Body of pancreas (tissue), 4 donors: ENCODE results near the gene ARHGAP29. TPM values are rescaled to one million over a fixed set of nuclear protein-coding genes. Genes with fewer than 3 reads are reported as not detected.

Experiments
- ATAC-seq: fragments of 150-250 bp; one replicate; pipeline ENCODE4 v1.9.1; 2016
- DNase-seq, 4 donors: peaks; one replicate each; pipeline ENCODE4 v3.0.0-alpha.2; 2019
- H3K27ac ChIP-seq, 4 donors: fragments of 200-600 bp; sonication (generic); 1 replicate in 3 of 4; 2 replicates in 1 of 4; pipeline versions ENCODE4 v1.5.1 to v1.6.1; 2016 to 2019; ENCODE audit warnings: mild to moderate bottlenecking in 1 of 4, mixed read lengths in 1 of 4, moderate library complexity in 1 of 4
- H3K27me3 ChIP-seq, 2 donors: fragments of 200-600 bp; sonication (generic); one replicate each; pipeline ENCODE4 v1.6.0; 2016; ENCODE audit warnings: mild to moderate bottlenecking in 1 of 2
- H3K36me3 ChIP-seq, 2 donors: fragments of 200-600 bp; sonication (generic); replicated peaks in 1 of 2; 2 replicates each; pipeline ENCODE4 v1.5.1; 2016; ENCODE audit warnings: low read depth in 2 of 2; ENCODE audit not compliant: insufficient read depth in 1 of 2
- H3K4me1 ChIP-seq: fragments of 200-600 bp; sonication (generic); one replicate; pipeline ENCODE4 v1.6.0; 2016
- H3K4me3 ChIP-seq, 2 donors: fragments of 200-600 bp; sonication (generic); 1 replicate in 1 of 2; 2 replicates in 1 of 2; pipeline ENCODE4 v1.5.1; 2016 to 2019
- H3K9me3 ChIP-seq, 3 donors: fragments of 200-600 bp; sonication (generic); 1 replicate in 2 of 3; 2 replicates in 1 of 3; pipeline ENCODE4 v1.5.1; 2016
- POLR2A ChIP-seq, 3 donors: fragments of 450-650 bp; IDR thresholded peaks; one replicate each; pipeline ENCODE4 v1.6.1; 2016; ENCODE audit warnings: antibody characterized with exemption in 3 of 3, mild to moderate bottlenecking in 2 of 3
- WGBS, 2 donors: methylation state at CpG; one replicate each; pipeline ENCODE4 v1.1.5; 2017; 5-methylcytosine and 5-hydroxymethylcytosine counted together
- intact Hi-C: fragments of 100-400 bp; cut with DNase I; formaldehyde crosslinking; loops from one replicate; pipeline ENCODE4 v1.15.1; 2023
- total RNA-seq, 2 donors: library from RNA; depleted of rRNA; stranded (reverse); fragments of >200 nt; gene quantifications; one replicate each; pipeline ENCODE4 v1.1.0, GENCODE V29; 2016
- TF ChIP-seq, protein P1 (sequence below), 7 experiments: fragments of 450-650 bp in 4 of 7; fragments of 200-600 bp in 3 of 7; sonication (generic) in 3 of 7; IDR thresholded peaks; one replicate each; pipeline ENCODE4 v1.5.1; 2016 to 2019; ENCODE audit warnings: antibody characterized with exemption in 7 of 7

ARHGAP29 gene
- total RNA-seq, 2 donors from 2014 or later = 20.1 to 22.8 TPM

DNA sequence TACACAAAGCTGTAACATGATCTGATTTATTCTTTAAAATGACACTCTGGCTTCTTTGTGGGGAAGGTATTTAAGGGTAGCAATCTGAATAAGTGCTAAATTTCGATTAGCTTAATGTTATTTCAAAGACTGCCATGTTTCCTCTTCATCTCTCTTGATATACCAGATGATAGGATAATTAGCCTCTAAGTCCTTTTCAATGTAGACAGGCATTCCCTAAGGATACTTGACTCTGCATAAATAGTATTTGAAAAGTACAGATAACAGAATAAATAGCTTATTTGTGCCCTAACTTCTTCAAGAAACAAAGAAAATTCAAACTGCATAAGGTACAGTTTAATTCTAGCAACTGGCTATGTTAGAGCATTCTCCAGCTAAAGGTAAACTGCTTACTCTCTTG lies 46.2 kb downstream of the ARHGAP29 start:
- Histone ChIP-seq H3K4me1 (no peaks in the 10 kb centered on the region), H3K36me3 (no peaks in the 10 kb centered on the region), H3K27ac (no peak overlapping the region), H3K27me3 (no peaks in the 10 kb centered on the region), H3K4me3 (no peak overlapping the region), H3K9me3 (no peaks in the 10 kb centered on the region)
- no peak for TF ChIP-seq POLR2A (IDR thresholded peaks at IDR 0.05)
- WGBS, 2 donors = 64 to 65% methylated on average over 1 of the region's 1 CpG
- DNase-seq (no peak), ATAC-seq (no peak)
- intact Hi-C loops = no loop called here

DNA sequence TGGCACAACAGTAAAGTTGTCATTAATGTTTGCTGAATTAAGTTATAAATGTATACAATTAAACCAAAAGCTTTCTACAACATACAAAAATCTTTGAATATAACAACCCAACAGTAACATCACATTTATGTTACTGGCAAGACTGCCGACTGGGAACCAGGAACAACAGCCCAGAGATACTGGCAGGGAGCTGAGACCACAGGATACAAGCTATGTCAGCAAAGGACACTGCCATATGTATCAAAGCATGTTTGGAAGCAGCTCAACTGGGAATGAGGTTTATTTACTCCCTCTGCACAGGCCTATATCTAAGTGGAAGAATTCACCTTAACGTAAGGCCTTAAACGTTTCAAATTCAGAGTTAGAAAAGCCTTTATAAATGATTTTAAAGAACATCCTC lies 50.4 kb downstream of the ARHGAP29 start:
- Histone ChIP-seq H3K27me3 (no peaks in the 10 kb centered on the region), H3K4me3 (no peak overlapping the region), H3K27ac (no peak overlapping the region), H3K9me3 (no peaks in the 10 kb centered on the region), H3K4me1 (no peaks in the 10 kb centered on the region), H3K36me3 (peaks cover 0 to 3% of the 10 kb centered on the region in 2 donors)
- no peak for ATAC-seq
- intact Hi-C loops = no loop called here
- 86 to 87% methylated on average over 3 of the region's 3 CpGs for WGBS, 2 donors
- no peak for TF ChIP-seq POLR2A (IDR thresholded peaks at IDR 0.05)
- TF ChIP-seq, protein P1, sequence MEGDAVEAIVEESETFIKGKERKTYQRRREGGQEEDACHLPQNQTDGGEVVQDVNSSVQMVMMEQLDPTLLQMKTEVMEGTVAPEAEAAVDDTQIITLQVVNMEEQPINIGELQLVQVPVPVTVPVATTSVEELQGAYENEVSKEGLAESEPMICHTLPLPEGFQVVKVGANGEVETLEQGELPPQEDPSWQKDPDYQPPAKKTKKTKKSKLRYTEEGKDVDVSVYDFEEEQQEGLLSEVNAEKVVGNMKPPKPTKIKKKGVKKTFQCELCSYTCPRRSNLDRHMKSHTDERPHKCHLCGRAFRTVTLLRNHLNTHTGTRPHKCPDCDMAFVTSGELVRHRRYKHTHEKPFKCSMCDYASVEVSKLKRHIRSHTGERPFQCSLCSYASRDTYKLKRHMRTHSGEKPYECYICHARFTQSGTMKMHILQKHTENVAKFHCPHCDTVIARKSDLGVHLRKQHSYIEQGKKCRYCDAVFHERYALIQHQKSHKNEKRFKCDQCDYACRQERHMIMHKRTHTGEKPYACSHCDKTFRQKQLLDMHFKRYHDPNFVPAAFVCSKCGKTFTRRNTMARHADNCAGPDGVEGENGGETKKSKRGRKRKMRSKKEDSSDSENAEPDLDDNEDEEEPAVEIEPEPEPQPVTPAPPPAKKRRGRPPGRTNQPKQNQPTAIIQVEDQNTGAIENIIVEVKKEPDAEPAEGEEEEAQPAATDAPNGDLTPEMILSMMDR (IDR thresholded peaks at IDR 0.05) = no peak
- DNase-seq = no peak

DNA sequence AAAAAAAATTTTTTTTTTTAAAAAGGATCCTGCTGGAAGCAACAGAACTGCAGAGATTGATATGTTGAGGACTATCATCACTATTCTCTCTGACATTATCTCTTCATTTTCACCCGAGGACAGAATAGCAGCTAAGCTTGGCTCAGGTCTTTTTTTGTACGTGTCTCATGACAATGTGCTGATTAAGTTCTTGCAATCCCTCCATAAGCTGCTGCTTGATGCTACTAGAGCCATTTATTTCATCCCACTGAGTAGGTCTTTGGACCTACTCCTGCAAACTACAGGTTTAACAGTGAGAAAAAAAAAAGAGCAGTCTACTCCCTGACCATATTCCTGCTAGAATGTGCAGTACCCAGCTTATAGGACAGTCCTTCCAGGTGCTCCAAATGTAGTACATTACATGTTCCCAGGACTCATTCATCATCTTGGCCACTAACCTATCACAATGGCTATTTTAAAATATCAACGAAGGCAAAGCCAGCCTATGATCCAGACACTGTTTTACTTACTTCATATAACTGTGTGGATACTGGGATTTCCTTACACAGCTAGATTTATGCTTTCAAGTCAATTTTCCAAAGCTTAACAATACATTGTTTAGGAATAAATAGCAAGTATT lies 54.1 kb downstream of the ARHGAP29 start:
- H3K4me1 ChIP-seq = no peaks in the 10 kb centered on the region
- no peak for ATAC-seq
- intact Hi-C loops = no loop called here
- TF ChIP-seq, protein P1 (IDR thresholded peaks at IDR 0.05) = no peak
- no peak for TF ChIP-seq POLR2A (IDR thresholded peaks at IDR 0.05)
- peaks cover 0 to 6% of the 10 kb centered on the region in 2 donors for H3K36me3 ChIP-seq
- WGBS, 2 donors = 65 to 80% methylated on average over 3 of the region's 3 CpGs
- H3K27me3 ChIP-seq = no peaks in the 10 kb centered on the region
- H3K9me3 ChIP-seq = no peaks in the 10 kb centered on the region
- H3K4me3 ChIP-seq = no peak overlapping the region
- no peak for DNase-seq
- no peak overlapping the region for H3K27ac ChIP-seq

DNA sequence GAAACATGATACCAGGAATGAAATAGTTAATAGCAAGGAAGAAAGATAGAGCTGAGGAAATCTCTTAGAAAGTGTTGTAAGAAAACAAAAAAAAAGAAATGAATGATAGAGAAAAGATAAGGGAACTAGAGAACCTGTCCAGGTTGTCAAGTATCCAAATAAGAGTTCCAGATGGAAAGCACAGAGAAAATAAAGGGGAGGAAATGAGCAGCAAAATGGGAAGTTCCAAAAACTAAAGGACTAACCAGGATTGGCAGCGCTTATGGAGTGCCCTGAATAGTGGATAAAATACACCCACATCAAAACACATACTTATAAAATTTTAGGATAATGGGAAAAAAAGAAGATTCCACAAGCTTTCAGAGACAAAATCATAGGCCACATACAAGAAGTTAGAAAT lies 55.2 kb downstream of the ARHGAP29 start:
- TF ChIP-seq, protein P1 (IDR thresholded peaks at IDR 0.05) = no peak
- TF ChIP-seq POLR2A (IDR thresholded peaks at IDR 0.05) = no peak
- Histone ChIP-seq H3K36me3 (peaks cover 0 to 6% of the 10 kb centered on the region in 2 donors), H3K4me1 (no peaks in the 10 kb centered on the region), H3K4me3 (no peak overlapping the region), H3K9me3 (no peaks in the 10 kb centered on the region), H3K27me3 (no peaks in the 10 kb centered on the region), H3K27ac (no peak overlapping the region)
- intact Hi-C loops = no loop called here
- 89 to 97% methylated on average over 1 of the region's 1 CpG for WGBS, 2 donors
- ATAC-seq = no peak
- DNase-seq = no peak

DNA sequence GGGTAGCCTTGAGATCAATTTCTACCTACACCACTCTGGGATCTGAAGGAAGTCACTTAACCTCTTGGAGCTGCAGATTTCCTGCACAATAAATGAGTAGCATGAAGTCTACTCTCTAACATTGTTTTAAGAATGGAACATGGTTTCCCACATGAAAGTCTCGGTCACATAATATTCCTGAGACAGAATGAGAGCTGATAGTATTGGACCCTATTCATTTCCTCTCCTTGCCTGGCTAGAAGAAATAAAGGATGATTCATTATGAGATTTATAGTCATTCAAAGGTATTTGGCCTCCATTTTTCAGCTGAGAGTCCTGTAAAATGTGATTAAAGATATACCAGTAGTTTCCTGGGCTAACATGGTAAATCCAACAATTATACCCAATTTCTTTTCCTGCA lies 56.7 kb downstream of the ARHGAP29 start:
- H3K27me3 ChIP-seq = no peaks in the 10 kb centered on the region
- no peaks in the 10 kb centered on the region for H3K4me1 ChIP-seq
- H3K9me3 ChIP-seq = no peaks in the 10 kb centered on the region
- WGBS, 2 donors = 91 to 95% methylated on average over 1 of the region's 1 CpG
- intact Hi-C loops = no loop called here
- no peak for DNase-seq
- ATAC-seq = no peak
- TF ChIP-seq, protein P1 (IDR thresholded peaks at IDR 0.05) = no peak
- TF ChIP-seq POLR2A (IDR thresholded peaks at IDR 0.05) = no peak
- no peak overlapping the region for H3K4me3 ChIP-seq
- H3K27ac ChIP-seq = no peak overlapping the region
- H3K36me3 ChIP-seq = peaks cover 0 to 6% of the 10 kb centered on the region in 2 donors
